Stimulated activated CD4-positive, alpha-beta T cell treated with anti-CD3 and anti-CD28 coated beads, Interleukin-15, amount 100 ng/mL, for 48 hours (primary cell): ENCODE data around the gene ANTXR1.

Experiments
- DNase-seq, 2 donors: peaks; one replicate each; pipeline ENCODE4 v3.0.0-alpha.2; 2020; ENCODE audit warnings: low read depth in 2 of 2

Gene ANTXR1

GRCh38 chr2:69097148-69097610 lies 84.2 kb downstream of the ANTXR1 start:
- DNase-seq: no peak

- no peak for DNase-seq
These were observed 85.1 kb downstream of the ANTXR1 start for GRCh38 chr2:69097891-69098655.

GRCh38 chr2:69099541-69099940 lies 86.6 kb downstream of the ANTXR1 start:
- DNase-seq: no peak

- no peak for DNase-seq
These were observed 87.3 kb downstream of the ANTXR1 start for GRCh38 chr2:69100220-69100723.

GRCh38 chr2:69102041-69102593 lies 89.1 kb downstream of the ANTXR1 start:
- no peak for DNase-seq

GRCh38 chr2:69103419-69103818 lies 90.4 kb downstream of the ANTXR1 start:
- DNase-seq: no peak

- no peak for DNase-seq
These were observed 91.3 kb downstream of the ANTXR1 start for GRCh38 chr2:69104261-69104660.

GRCh38 chr2:69109255-69109654 lies 96.3 kb downstream of the ANTXR1 start:
- DNase-seq: no peak

- no peak for DNase-seq
These were observed 98.1 kb downstream of the ANTXR1 start for GRCh38 chr2:69111076-69111475.

GRCh38 chr2:69113627-69114026 lies 100.6 kb downstream of the ANTXR1 start:
- no peak for DNase-seq

GRCh38 chr2:69114534-69114933 lies 101.6 kb downstream of the ANTXR1 start:
- no peak for DNase-seq

GRCh38 chr2:69116438-69116837 lies 103.5 kb downstream of the ANTXR1 start:
- DNase-seq: no peak

GRCh38 chr2:69118609-69119008 lies 105.6 kb downstream of the ANTXR1 start:
- DNase-seq: no peak

GRCh38 chr2:69119104-69119894 lies 106.3 kb downstream of the ANTXR1 start:
- no peak for DNase-seq

- DNase-seq: no peak
These were observed 109.3 kb downstream of the ANTXR1 start for GRCh38 chr2:69122271-69122670.

GRCh38 chr2:69123182-69123581 lies 110.2 kb downstream of the ANTXR1 start:
- no peak for DNase-seq

GRCh38 chr2:69124343-69124742 lies 111.4 kb downstream of the ANTXR1 start:
- no peak for DNase-seq

GRCh38 chr2:69125816-69126215 lies 112.8 kb downstream of the ANTXR1 start:
- DNase-seq: no peak

GRCh38 chr2:69126341-69126740 lies 113.4 kb downstream of the ANTXR1 start:
- no peak for DNase-seq

- no peak for DNase-seq
These were observed 118.5 kb downstream of the ANTXR1 start for GRCh38 chr2:69131452-69131851.

GRCh38 chr2:69131983-69132675 lies 119.2 kb downstream of the ANTXR1 start:
- no peak for DNase-seq
